ENCODE results near the gene HSBP1L1. TPM values are rescaled to one million over a fixed set of nuclear protein-coding genes. Genes with fewer than 3 reads are reported as not detected.
"Not testable (repeated sequence)": the region's sequence is repeated elsewhere in the genome, so short reads cannot be mapped to it uniquely, and the experiment has no call there.

HSBP1L1 gene
- total and polyA plus RNA-seq, 2 donors, result 6.5 to 25.8 TPM

- no peak for DNase-seq (ENCODE audit: low read depth in 6 of 9, low spot score in 9 of 9)
- peaks cover 12 to 14% of the 10 kb centered on the region in 2 donors for H3K4me1 ChIP-seq (ENCODE audit: control insufficient read depth in 2 of 2, insufficient read depth in 2 of 2, low read length in 2 of 2)
- peaks cover 0 to under 1% of the 10 kb centered on the region in 2 donors for H3K36me3 ChIP-seq (ENCODE audit: control insufficient read depth in 2 of 2, insufficient read depth in 2 of 2, low read length in 1 of 2)
- no peak overlapping the region for H3K27ac ChIP-seq (ENCODE audit: low read depth in 1 of 2, low read length in 1 of 2)
- peaks cover 12 to 35% of the 10 kb centered on the region in 2 donors for H3K27me3 ChIP-seq (ENCODE audit: control insufficient read depth in 2 of 2, insufficient read depth in 1 of 2, low read length in 1 of 2)
- 98% methylated on average over 10 of the region's 10 CpGs for WGBS
- H3K9me3 ChIP-seq (ENCODE audit: control insufficient read depth in 2 of 2, insufficient read depth in 1 of 2, low read length in 1 of 2), result no peaks in the 10 kb centered on the region
- no peak overlapping the region for H3K4me3 ChIP-seq (ENCODE audit: low read length in 2 of 2)
These were observed 10.3 kb upstream of the HSBP1L1 start for GRCh38 chr18:79953971-79954651.

DNA sequence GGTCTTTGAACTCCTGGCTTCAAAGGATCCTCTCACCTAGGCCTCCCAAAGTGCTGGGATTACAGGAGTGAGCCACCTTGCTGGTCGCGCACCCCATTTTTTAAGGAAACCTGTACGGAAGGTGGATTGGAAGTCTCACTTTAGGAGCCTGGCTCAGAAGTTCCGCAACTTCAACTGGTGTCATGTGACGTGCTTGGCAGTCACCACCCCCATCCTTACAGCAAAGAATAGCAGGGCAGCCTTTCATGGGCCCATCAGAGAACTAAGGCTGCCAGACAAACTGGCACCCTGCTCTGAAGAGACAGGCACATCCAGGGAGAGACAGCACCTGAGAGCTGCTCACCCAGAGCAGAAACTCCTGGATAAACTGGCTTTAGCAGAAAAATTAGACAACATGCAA is 9.7 kb upstream of the HSBP1L1 start:
- no peak for DNase-seq (ENCODE audit: low read depth in 6 of 9, low spot score in 9 of 9)
- Histone ChIP-seq H3K36me3 (ENCODE audit: control insufficient read depth in 2 of 2, insufficient read depth in 2 of 2, low read length in 1 of 2) (no peaks in the 10 kb centered on the region), H3K9me3 (ENCODE audit: control insufficient read depth in 2 of 2, insufficient read depth in 1 of 2, low read length in 1 of 2) (no peaks in the 10 kb centered on the region), H3K4me1 (ENCODE audit: control insufficient read depth in 2 of 2, insufficient read depth in 2 of 2, low read length in 2 of 2) (peaks cover 12 to 15% of the 10 kb centered on the region in 2 donors), H3K27me3 (ENCODE audit: control insufficient read depth in 2 of 2, insufficient read depth in 1 of 2, low read length in 1 of 2) (peaks cover 12 to 35% of the 10 kb centered on the region in 2 donors), H3K4me3 (ENCODE audit: low read length in 2 of 2) (no peak overlapping the region), H3K27ac (ENCODE audit: low read depth in 1 of 2, low read length in 1 of 2) (no peak overlapping the region)
- 93% methylated on average over 5 of the region's 5 CpGs for WGBS

GRCh38 chr18:79955302-79956075 is 9.0 kb upstream of the HSBP1L1 start:
- Histone ChIP-seq H3K9me3 (ENCODE audit: control insufficient read depth in 2 of 2, insufficient read depth in 1 of 2, low read length in 1 of 2) (no peaks in the 10 kb centered on the region), H3K4me1 (ENCODE audit: control insufficient read depth in 2 of 2, insufficient read depth in 2 of 2, low read length in 2 of 2) (peaks cover 11 to 12% of the 10 kb centered on the region in 2 donors), H3K27ac (ENCODE audit: low read depth in 1 of 2, low read length in 1 of 2) (no peak overlapping the region), H3K27me3 (ENCODE audit: control insufficient read depth in 2 of 2, insufficient read depth in 1 of 2, low read length in 1 of 2) (peaks cover 12 to 33% of the 10 kb centered on the region in 2 donors), H3K4me3 (ENCODE audit: low read length in 2 of 2) (no peak overlapping the region), H3K36me3 (ENCODE audit: control insufficient read depth in 2 of 2, insufficient read depth in 2 of 2, low read length in 1 of 2) (no peaks in the 10 kb centered on the region)
- WGBS, result 96% methylated on average over 12 of the region's 12 CpGs
- no peak for DNase-seq (ENCODE audit: low read depth in 6 of 9, low spot score in 9 of 9)

- Histone ChIP-seq H3K27ac (ENCODE audit: low read depth in 1 of 2, low read length in 1 of 2) (no peak overlapping the region), H3K36me3 (ENCODE audit: control insufficient read depth in 2 of 2, insufficient read depth in 2 of 2, low read length in 1 of 2) (no peaks in the 10 kb centered on the region), H3K4me1 (ENCODE audit: control insufficient read depth in 2 of 2, insufficient read depth in 2 of 2, low read length in 2 of 2) (peaks cover 10 to 14% of the 10 kb centered on the region in 2 donors), H3K4me3 (ENCODE audit: low read length in 2 of 2) (no peak overlapping the region), H3K9me3 (ENCODE audit: control insufficient read depth in 2 of 2, insufficient read depth in 1 of 2, low read length in 1 of 2) (no peaks in the 10 kb centered on the region), H3K27me3 (ENCODE audit: control insufficient read depth in 2 of 2, insufficient read depth in 1 of 2, low read length in 1 of 2) (peaks cover 12 to 32% of the 10 kb centered on the region in 2 donors)
- no peak for DNase-seq (ENCODE audit: low read depth in 6 of 9, low spot score in 9 of 9)
- 91% methylated on average over 2 of the region's 2 CpGs for WGBS
These were observed 8.2 kb upstream of the HSBP1L1 start for GRCh38 chr18:79956276-79956675.

- Histone ChIP-seq H3K4me3 (ENCODE audit: low read length in 2 of 2) (no peak overlapping the region), H3K36me3 (ENCODE audit: control insufficient read depth in 2 of 2, insufficient read depth in 2 of 2, low read length in 1 of 2) (no peaks in the 10 kb centered on the region), H3K27ac (ENCODE audit: low read depth in 1 of 2, low read length in 1 of 2) (no peak overlapping the region), H3K9me3 (ENCODE audit: control insufficient read depth in 2 of 2, insufficient read depth in 1 of 2, low read length in 1 of 2) (no peaks in the 10 kb centered on the region), H3K4me1 (ENCODE audit: control insufficient read depth in 2 of 2, insufficient read depth in 2 of 2, low read length in 2 of 2) (peaks cover 6 to 17% of the 10 kb centered on the region in 2 donors), H3K27me3 (ENCODE audit: control insufficient read depth in 2 of 2, insufficient read depth in 1 of 2, low read length in 1 of 2) (peaks cover 0 to 21% of the 10 kb centered on the region in 2 donors)
- WGBS, result 97% methylated on average over 2 of the region's 2 CpGs
- no peak for DNase-seq (ENCODE audit: low read depth in 6 of 9, low spot score in 9 of 9)
These were observed 5.5 kb upstream of the HSBP1L1 start for GRCh38 chr18:79958981-79959380.

GRCh38 chr18:79960161-79960801 is 4.2 kb upstream of the HSBP1L1 start:
- not testable (repeated sequence) for H3K9me3 ChIP-seq (ENCODE audit: control insufficient read depth in 2 of 2, insufficient read depth in 1 of 2, low read length in 1 of 2); H3K36me3 ChIP-seq (ENCODE audit: control insufficient read depth in 2 of 2, insufficient read depth in 2 of 2, low read length in 1 of 2); H3K4me3 ChIP-seq (ENCODE audit: low read length in 2 of 2); H3K27ac ChIP-seq (ENCODE audit: low read depth in 1 of 2, low read length in 1 of 2)
- Histone ChIP-seq H3K4me1 (ENCODE audit: control insufficient read depth in 2 of 2, insufficient read depth in 2 of 2, low read length in 2 of 2) (peaks cover 15 to 26% of the 10 kb centered on the region in 2 donors), H3K27me3 (ENCODE audit: control insufficient read depth in 2 of 2, insufficient read depth in 1 of 2, low read length in 1 of 2) (peaks cover 0 to 23% of the 10 kb centered on the region in 2 donors)
- WGBS, result 29% methylated on average over 12 of the region's 12 CpGs
- DNase-seq (ENCODE audit: low read depth in 6 of 9, low spot score in 9 of 9), result peak in 1 of 9 donors; percentile 31

GRCh38 chr18:79960921-79961526 is 3.4 kb upstream of the HSBP1L1 start:
- Histone ChIP-seq H3K4me1 (ENCODE audit: control insufficient read depth in 2 of 2, insufficient read depth in 2 of 2, low read length in 2 of 2) (peaks cover 15 to 30% of the 10 kb centered on the region in 2 donors), H3K36me3 (ENCODE audit: control insufficient read depth in 2 of 2, insufficient read depth in 2 of 2, low read length in 1 of 2) (no peaks in the 10 kb centered on the region), H3K27me3 (ENCODE audit: control insufficient read depth in 2 of 2, insufficient read depth in 1 of 2, low read length in 1 of 2) (peaks cover 0 to 23% of the 10 kb centered on the region in 2 donors), H3K27ac (ENCODE audit: low read depth in 1 of 2, low read length in 1 of 2) (no peak overlapping the region), H3K9me3 (ENCODE audit: control insufficient read depth in 2 of 2, insufficient read depth in 1 of 2, low read length in 1 of 2) (no peaks in the 10 kb centered on the region), H3K4me3 (ENCODE audit: low read length in 2 of 2) (no peak overlapping the region)
- no peak for DNase-seq (ENCODE audit: low read depth in 6 of 9, low spot score in 9 of 9)
- 97% methylated on average over 16 of the region's 16 CpGs for WGBS

- H3K36me3 ChIP-seq (ENCODE audit: control insufficient read depth in 2 of 2, insufficient read depth in 2 of 2, low read length in 1 of 2), result no peaks in the 10 kb centered on the region
- 92% methylated on average over 29 of the region's 29 CpGs for WGBS
- DNase-seq (ENCODE audit: low read depth in 6 of 9, low spot score in 9 of 9), result no peak
- H3K9me3 ChIP-seq (ENCODE audit: control insufficient read depth in 2 of 2, insufficient read depth in 1 of 2, low read length in 1 of 2), result no peaks in the 10 kb centered on the region
- peaks cover 15 to 30% of the 10 kb centered on the region in 2 donors for H3K4me1 ChIP-seq (ENCODE audit: control insufficient read depth in 2 of 2, insufficient read depth in 2 of 2, low read length in 2 of 2)
- H3K27me3 ChIP-seq (ENCODE audit: control insufficient read depth in 2 of 2, insufficient read depth in 1 of 2, low read length in 1 of 2), result peaks cover 0 to 23% of the 10 kb centered on the region in 2 donors
- H3K4me3 ChIP-seq (ENCODE audit: low read length in 2 of 2), result no peak overlapping the region
- H3K27ac ChIP-seq (ENCODE audit: low read depth in 1 of 2, low read length in 1 of 2), result no peak overlapping the region
These were observed 2.7 kb upstream of the HSBP1L1 start for GRCh38 chr18:79961527-79962291.
